GM20431 (cell line): ENCODE results near the gene RFC1.
"Not testable (repeated sequence)": the region's sequence is repeated elsewhere in the genome, so short reads cannot be mapped to it uniquely, and the experiment has no call there.

Source experiments
- in situ Hi-C: fragments of 300-500 bp; cut with MseI, MboI; formaldehyde crosslinking; loops from one replicate; pipeline ENCODE4 v1.15.0; 2020; ENCODE audit warnings: low sequenced_read_pairs; ENCODE audit not compliant: unreplicated experiment

RFC1 gene

GRCh38 chr4:39312816-39313215 lies 53.3 kb downstream of the RFC1 start:
- in situ Hi-C loops, result no loop called here

- in situ Hi-C loops, result no loop called here
Observed at GRCh38 chr4:39308611-39309010, 57.6 kb downstream of the RFC1 start.

- in situ Hi-C loops, result no loop called here
Observed at GRCh38 chr4:39305912-39306677, 60.1 kb downstream of the RFC1 start.

GRCh38 chr4:39304651-39305050 lies 61.5 kb downstream of the RFC1 start:
- in situ Hi-C loops, result no loop called here

GRCh38 chr4:39303871-39304270 lies 62.3 kb downstream of the RFC1 start:
- in situ Hi-C loops, result no loop called here

GRCh38 chr4:39302901-39303300 lies 63.3 kb downstream of the RFC1 start:
- in situ Hi-C loops, result no loop called here

- in situ Hi-C loops, result no loop called here
Observed at GRCh38 chr4:39295784-39296183, 70.4 kb downstream of the RFC1 start.

- in situ Hi-C loops, result not testable (repeated sequence)
Observed at GRCh38 chr4:39292433-39292832, 73.7 kb downstream of the RFC1 start.

- in situ Hi-C loops, result no loop called here
Observed at GRCh38 chr4:39291686-39292085, 74.5 kb downstream of the RFC1 start.

GRCh38 chr4:39287223-39287622 lies 78.9 kb downstream of the RFC1 start:
- in situ Hi-C loops, result no loop called here

GRCh38 chr4:39286263-39286662 lies 79.9 kb downstream of the RFC1 start:
- in situ Hi-C loops, result no loop called here

- in situ Hi-C loops, result no loop called here
Observed at GRCh38 chr4:39285853-39286252, 80.3 kb downstream of the RFC1 start.

GRCh38 chr4:39285111-39285795 lies 80.9 kb downstream of the RFC1 start:
- in situ Hi-C loops, result no loop called here

- in situ Hi-C loops, result no loop called here
Observed at GRCh38 chr4:39280770-39281169, 85.4 kb downstream of the RFC1 start.

- in situ Hi-C loops, result no loop called here
Observed at GRCh38 chr4:39279416-39279815, 86.7 kb downstream of the RFC1 start.

- in situ Hi-C loops, result no loop called here
Observed at GRCh38 chr4:39278476-39278875, 87.7 kb downstream of the RFC1 start.

- in situ Hi-C loops, result not testable (repeated sequence)
Observed at GRCh38 chr4:39277661-39278060, 88.5 kb downstream of the RFC1 start.

- in situ Hi-C loops, result no loop called here
Observed at GRCh38 chr4:39274503-39274902, 91.7 kb downstream of the RFC1 start.

GRCh38 chr4:39263895-39264294 lies 102.3 kb downstream of the RFC1 start:
- in situ Hi-C loops, result no loop called here

GRCh38 chr4:39259571-39260330 lies 106.4 kb downstream of the RFC1 start:
- in situ Hi-C loops, result no loop called here

- in situ Hi-C loops, result no loop called here
Observed at GRCh38 chr4:39256436-39256835, 109.7 kb downstream of the RFC1 start.
